Vagina (tissue), 2 donors: ENCODE measurements around the gene NPSR1. TPM values are rescaled to one million over a fixed set of nuclear protein-coding genes. Genes with fewer than 3 reads are reported as not detected.

Experiments used
- DNase-seq, 2 donors: peaks; one replicate each; pipeline ENCODE4 v3.0.0-alpha.2; 2017; ENCODE audit errors: extremely low spot score in 2 of 2
- H3K27ac ChIP-seq: fragments of 200-600 bp; sonication (generic); one replicate; pipeline ENCODE4 v1.5.1; 2019
- H3K27me3 ChIP-seq: fragments of 200-600 bp; sonication (generic); one replicate; pipeline ENCODE4 v1.5.1; 2019
- H3K36me3 ChIP-seq, 2 donors: fragments of 200-600 bp; sonication (generic); one replicate each; pipeline ENCODE4 v1.5.1; 2017 to 2019
- H3K4me1 ChIP-seq: fragments of 200-600 bp; sonication (generic); one replicate; pipeline ENCODE4 v1.5.1; 2019
- H3K4me3 ChIP-seq, 2 donors: fragments of 200-600 bp; sonication (generic); 1 replicate in 1 of 2; 2 replicates in 1 of 2; pipeline ENCODE4 v1.5.1; 2016 to 2019
- H3K9me3 ChIP-seq: fragments of 200-600 bp; sonication (generic); one replicate; pipeline ENCODE4 v1.5.1; 2019
- POLR2A ChIP-seq, 2 donors: fragments of 450-650 bp; IDR thresholded peaks; one replicate each; pipeline ENCODE4 v1.6.1; 2017; ENCODE audit warnings: antibody characterized with exemption in 2 of 2, mild to moderate bottlenecking in 2 of 2, moderate library complexity in 2 of 2
- POLR2AphosphoS5 ChIP-seq, 2 donors: sonication (generic); formaldehyde crosslinking; IDR thresholded peaks; one replicate each; pipeline ENCODE4 v1.9.0; 2017; ENCODE audit warnings: antibody characterized with exemption in 2 of 2, mild to moderate bottlenecking in 2 of 2, low read depth in 1 of 2; ENCODE audit not compliant: insufficient read depth in 1 of 2
- intact Hi-C: fragments of 100-400 bp; cut with DNase I; formaldehyde crosslinking; loops from one replicate; pipeline ENCODE4 v1.15.1; 2023
- total RNA-seq: library from RNA; depleted of rRNA; stranded (reverse); fragments of >200 nt; gene quantifications from one replicate; pipeline ENCODE4 v1.2.3, GENCODE V29; 2016
- TF ChIP-seq, protein P1 (sequence below), 3 experiments: fragments of 450-650 bp in 2 of 3; fragments of 200-600 bp in 1 of 3; sonication (generic) in 1 of 3; IDR thresholded peaks; one replicate each; pipeline ENCODE4 v1.5.1; 2017 to 2019; ENCODE audit warnings: antibody characterized with exemption in 3 of 3, mild to moderate bottlenecking in 2 of 3, moderate library complexity in 2 of 3

NPSR1 gene
- total RNA-seq, 1 donor from 2014 or later, result not detected

DNA sequence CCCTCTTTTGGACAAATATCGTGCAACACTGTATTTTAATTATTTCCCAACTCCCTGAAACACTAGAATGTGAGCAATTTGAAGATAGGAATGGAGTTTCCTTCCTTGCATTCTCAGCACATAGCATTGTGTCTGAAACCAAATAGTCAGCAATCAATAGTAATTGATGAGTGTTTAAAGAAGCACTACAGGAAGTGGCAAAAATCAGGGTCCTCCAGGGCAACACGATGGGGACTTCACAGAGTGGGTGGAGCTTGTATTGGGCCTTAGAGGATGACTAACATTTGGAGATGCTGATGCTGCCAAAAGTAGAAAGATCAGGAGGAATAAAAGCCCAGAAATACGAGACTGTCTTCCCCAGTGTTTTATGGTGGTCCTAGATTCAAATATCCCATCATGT lies 94.9 kb downstream of the NPSR1 start:
- intact Hi-C loops, result no loop called here
- Histone ChIP-seq H3K27me3 (no peaks in the 10 kb centered on the region), H3K36me3 (no peaks in the 10 kb centered on the region), H3K4me1 (no peaks in the 10 kb centered on the region), H3K9me3 (no peaks in the 10 kb centered on the region), H3K4me3 (no peak overlapping the region), H3K27ac (no peak overlapping the region)
- DNase-seq, result no peak
- no peak for TF ChIP-seq POLR2A (IDR thresholded peaks at IDR 0.05)
- no peak for TF ChIP-seq POLR2AphosphoS5 (IDR thresholded peaks at IDR 0.05; ENCODE audit: insufficient read depth in 1 of 2, low read depth in 1 of 2)
- TF ChIP-seq, protein P1, sequence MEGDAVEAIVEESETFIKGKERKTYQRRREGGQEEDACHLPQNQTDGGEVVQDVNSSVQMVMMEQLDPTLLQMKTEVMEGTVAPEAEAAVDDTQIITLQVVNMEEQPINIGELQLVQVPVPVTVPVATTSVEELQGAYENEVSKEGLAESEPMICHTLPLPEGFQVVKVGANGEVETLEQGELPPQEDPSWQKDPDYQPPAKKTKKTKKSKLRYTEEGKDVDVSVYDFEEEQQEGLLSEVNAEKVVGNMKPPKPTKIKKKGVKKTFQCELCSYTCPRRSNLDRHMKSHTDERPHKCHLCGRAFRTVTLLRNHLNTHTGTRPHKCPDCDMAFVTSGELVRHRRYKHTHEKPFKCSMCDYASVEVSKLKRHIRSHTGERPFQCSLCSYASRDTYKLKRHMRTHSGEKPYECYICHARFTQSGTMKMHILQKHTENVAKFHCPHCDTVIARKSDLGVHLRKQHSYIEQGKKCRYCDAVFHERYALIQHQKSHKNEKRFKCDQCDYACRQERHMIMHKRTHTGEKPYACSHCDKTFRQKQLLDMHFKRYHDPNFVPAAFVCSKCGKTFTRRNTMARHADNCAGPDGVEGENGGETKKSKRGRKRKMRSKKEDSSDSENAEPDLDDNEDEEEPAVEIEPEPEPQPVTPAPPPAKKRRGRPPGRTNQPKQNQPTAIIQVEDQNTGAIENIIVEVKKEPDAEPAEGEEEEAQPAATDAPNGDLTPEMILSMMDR (IDR thresholded peaks at IDR 0.05), result no peak

DNA sequence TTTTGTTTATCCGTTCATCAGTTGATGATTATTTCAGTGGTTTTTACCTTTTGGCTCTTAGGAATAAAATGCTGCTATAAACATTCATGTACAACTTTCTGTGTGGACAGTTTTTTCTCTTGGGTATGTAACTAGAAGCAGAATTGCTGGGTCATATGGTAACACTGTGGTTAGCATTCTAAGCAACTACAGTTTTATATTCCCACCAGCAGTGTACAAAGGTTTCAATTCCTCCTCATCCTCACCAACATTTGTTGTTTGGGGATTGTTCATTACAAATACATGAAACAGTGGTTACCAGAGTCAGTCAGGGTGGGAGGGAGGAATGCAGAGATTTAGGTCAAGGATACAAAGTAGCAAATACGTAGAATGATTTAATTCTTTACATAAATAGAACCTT lies 97.0 kb downstream of the NPSR1 start:
- intact Hi-C loops, result no loop called here
- no peak for DNase-seq
- no peaks in the 10 kb centered on the region for H3K27me3 ChIP-seq
- H3K9me3 ChIP-seq, result no peaks in the 10 kb centered on the region
- no peaks in the 10 kb centered on the region for H3K36me3 ChIP-seq
- no peak overlapping the region for H3K27ac ChIP-seq
- TF ChIP-seq, protein P1 (IDR thresholded peaks at IDR 0.05), result no peak
- no peak for TF ChIP-seq POLR2AphosphoS5 (IDR thresholded peaks at IDR 0.05; ENCODE audit: insufficient read depth in 1 of 2, low read depth in 1 of 2)
- TF ChIP-seq POLR2A (IDR thresholded peaks at IDR 0.05), result no peak
- no peak overlapping the region for H3K4me3 ChIP-seq
- H3K4me1 ChIP-seq, result no peaks in the 10 kb centered on the region

DNA sequence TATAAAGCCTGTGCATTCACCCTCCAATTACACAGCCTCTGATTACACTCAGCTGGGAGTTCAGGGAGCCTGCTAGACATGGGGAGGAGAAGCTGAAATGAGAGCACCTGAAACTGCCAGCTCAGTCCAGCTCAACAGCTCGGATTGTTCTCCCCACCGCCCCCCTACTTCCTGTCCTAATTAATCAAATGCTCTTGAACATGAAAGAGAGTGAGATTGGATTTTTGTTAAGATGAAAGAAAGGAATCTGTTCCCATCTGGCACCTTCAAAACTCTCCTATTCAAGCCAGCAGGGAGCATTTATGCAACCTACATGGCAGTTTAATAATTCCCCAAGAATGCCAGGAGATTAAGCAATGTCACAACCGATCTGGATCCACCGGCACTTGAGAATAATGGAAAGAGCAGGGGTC lies 98.0 kb downstream of the NPSR1 start:
- TF ChIP-seq POLR2A (IDR thresholded peaks at IDR 0.05) (no peak), POLR2AphosphoS5 (IDR thresholded peaks at IDR 0.05; ENCODE audit: insufficient read depth in 1 of 2, low read depth in 1 of 2) (no peak)
- TF ChIP-seq, protein P1 (IDR thresholded peaks at IDR 0.05), result no peak
- DNase-seq, result no peak
- intact Hi-C loops, result no loop called here

DNA sequence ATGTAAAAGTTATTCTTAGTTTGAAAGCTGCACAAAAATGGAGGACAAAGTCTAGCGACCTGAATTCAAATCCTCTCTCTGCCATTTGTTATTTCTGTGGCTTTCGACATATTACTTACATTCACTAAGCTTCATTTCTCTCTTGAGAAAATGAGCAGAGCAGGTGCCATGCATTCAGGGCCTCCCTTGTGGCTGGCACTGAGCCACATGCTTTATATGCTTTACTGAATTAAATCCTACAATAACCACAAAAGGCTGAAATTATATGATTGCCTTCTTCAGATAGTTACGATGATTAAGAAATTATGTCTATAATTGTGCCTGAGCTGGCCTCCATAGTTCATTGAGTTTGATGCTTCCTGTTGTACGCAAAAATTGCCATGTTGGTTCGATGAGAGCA lies 98.7 kb downstream of the NPSR1 start:
- H3K27ac ChIP-seq, result no peak overlapping the region
- H3K36me3 ChIP-seq, result no peaks in the 10 kb centered on the region
- no peaks in the 10 kb centered on the region for H3K27me3 ChIP-seq
- H3K9me3 ChIP-seq, result no peaks in the 10 kb centered on the region
- TF ChIP-seq POLR2AphosphoS5 (IDR thresholded peaks at IDR 0.05; ENCODE audit: insufficient read depth in 1 of 2, low read depth in 1 of 2) (no peak), POLR2A (IDR thresholded peaks at IDR 0.05) (no peak)
- TF ChIP-seq, protein P1 (IDR thresholded peaks at IDR 0.05), result no peak
- DNase-seq, result no peak
- H3K4me3 ChIP-seq, result no peak overlapping the region
- H3K4me1 ChIP-seq, result no peaks in the 10 kb centered on the region
- intact Hi-C loops, result no loop called here

More for the DNA sequence above, 98.0 kb downstream of the NPSR1 start:
- Histone ChIP-seq H3K27me3 (no peaks in the 10 kb centered on the region), H3K9me3 (no peaks in the 10 kb centered on the region), H3K4me3 (no peak overlapping the region), H3K27ac (no peak overlapping the region), H3K4me1 (no peaks in the 10 kb centered on the region), H3K36me3 (no peaks in the 10 kb centered on the region)

DNA sequence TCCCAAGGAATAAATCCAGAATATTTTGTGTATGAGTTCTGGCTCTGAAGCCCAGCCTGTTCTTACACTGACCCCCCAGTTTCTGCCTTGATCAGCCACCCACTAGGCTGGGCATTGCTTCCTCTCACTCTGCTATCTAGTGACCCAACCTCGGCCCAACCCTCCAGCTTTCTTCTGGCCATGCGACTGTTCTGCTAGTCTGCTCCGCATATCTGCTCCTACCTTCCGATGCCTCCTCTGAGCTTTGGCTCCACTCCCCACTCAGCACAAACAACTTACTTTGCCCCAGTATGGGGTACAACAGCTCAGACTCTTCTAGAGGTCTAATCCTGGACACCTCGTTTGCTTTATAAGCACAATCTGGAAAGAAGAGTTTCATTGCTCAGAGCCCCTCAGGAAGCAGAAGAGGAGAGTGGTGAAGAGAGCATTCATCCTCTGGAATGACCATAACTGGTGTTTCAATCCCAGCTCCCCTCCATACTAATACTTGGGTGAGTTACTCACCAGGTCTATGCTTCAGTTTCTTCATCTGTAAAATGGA lies 99.6 kb downstream of the NPSR1 start:
- H3K36me3 ChIP-seq, result no peaks in the 10 kb centered on the region
- intact Hi-C loops, result no loop called here
- DNase-seq, result no peak
- H3K27me3 ChIP-seq, result no peaks in the 10 kb centered on the region
- H3K27ac ChIP-seq, result no peak overlapping the region
- H3K9me3 ChIP-seq, result no peaks in the 10 kb centered on the region
- H3K4me3 ChIP-seq, result no peak overlapping the region
- TF ChIP-seq, protein P1 (IDR thresholded peaks at IDR 0.05), result no peak
- TF ChIP-seq POLR2AphosphoS5 (IDR thresholded peaks at IDR 0.05; ENCODE audit: insufficient read depth in 1 of 2, low read depth in 1 of 2) (no peak), POLR2A (IDR thresholded peaks at IDR 0.05) (no peak)
- no peaks in the 10 kb centered on the region for H3K4me1 ChIP-seq
